Measurements from ENCODE around the gene ZNF469. TPM values are rescaled to one million over a fixed set of nuclear protein-coding genes. Genes with fewer than 3 reads are reported as not detected.
"Not testable (repeated sequence)": the region's sequence is repeated elsewhere in the genome, so short reads cannot be mapped to it uniquely, and the experiment has no call there.

Gene ZNF469
- total RNA-seq, 1 donor from 2014 or later: under 0.01 TPM

DNA sequence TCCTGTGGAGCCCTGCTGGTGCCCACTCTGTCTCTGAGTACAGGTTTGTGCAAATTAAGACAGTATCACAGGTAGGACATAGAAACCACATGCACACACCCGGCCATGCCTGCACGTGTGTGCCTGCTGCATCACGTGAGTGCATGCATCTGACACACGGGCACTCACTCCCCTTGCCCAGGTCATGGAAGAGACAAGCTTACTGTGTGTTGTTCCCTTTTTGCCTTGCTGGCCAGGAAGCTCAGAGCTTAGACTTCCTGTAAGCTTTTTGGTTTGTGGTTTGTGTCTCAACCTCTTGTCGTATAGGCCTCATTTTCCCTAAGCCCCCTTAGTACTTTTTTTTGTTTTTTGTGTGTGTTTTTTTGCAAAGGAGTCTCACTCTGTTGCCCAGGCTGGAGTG lies 25.0 kb downstream of the ZNF469 start:
- no peak for FAIRE-seq
- Histone ChIP-seq H3K4me3 (ENCODE audit: low read depth, low read length) (no peak overlapping the region), H3K36me3 (ENCODE audit: control insufficient read depth, insufficient read depth, low read length) (no peaks in the 10 kb centered on the region), H3K27me3 (ENCODE audit: control insufficient read depth, insufficient read depth, low read length) (peaks cover 2% of the 10 kb centered on the region)
- no peak for DNase-seq (ENCODE audit: low read depth)
- TF ChIP-seq, protein P1, sequence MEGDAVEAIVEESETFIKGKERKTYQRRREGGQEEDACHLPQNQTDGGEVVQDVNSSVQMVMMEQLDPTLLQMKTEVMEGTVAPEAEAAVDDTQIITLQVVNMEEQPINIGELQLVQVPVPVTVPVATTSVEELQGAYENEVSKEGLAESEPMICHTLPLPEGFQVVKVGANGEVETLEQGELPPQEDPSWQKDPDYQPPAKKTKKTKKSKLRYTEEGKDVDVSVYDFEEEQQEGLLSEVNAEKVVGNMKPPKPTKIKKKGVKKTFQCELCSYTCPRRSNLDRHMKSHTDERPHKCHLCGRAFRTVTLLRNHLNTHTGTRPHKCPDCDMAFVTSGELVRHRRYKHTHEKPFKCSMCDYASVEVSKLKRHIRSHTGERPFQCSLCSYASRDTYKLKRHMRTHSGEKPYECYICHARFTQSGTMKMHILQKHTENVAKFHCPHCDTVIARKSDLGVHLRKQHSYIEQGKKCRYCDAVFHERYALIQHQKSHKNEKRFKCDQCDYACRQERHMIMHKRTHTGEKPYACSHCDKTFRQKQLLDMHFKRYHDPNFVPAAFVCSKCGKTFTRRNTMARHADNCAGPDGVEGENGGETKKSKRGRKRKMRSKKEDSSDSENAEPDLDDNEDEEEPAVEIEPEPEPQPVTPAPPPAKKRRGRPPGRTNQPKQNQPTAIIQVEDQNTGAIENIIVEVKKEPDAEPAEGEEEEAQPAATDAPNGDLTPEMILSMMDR (IDR thresholded peaks at IDR 0.05; ENCODE audit: insufficient read depth, low read length, severe bottlenecking): no peak

DNA sequence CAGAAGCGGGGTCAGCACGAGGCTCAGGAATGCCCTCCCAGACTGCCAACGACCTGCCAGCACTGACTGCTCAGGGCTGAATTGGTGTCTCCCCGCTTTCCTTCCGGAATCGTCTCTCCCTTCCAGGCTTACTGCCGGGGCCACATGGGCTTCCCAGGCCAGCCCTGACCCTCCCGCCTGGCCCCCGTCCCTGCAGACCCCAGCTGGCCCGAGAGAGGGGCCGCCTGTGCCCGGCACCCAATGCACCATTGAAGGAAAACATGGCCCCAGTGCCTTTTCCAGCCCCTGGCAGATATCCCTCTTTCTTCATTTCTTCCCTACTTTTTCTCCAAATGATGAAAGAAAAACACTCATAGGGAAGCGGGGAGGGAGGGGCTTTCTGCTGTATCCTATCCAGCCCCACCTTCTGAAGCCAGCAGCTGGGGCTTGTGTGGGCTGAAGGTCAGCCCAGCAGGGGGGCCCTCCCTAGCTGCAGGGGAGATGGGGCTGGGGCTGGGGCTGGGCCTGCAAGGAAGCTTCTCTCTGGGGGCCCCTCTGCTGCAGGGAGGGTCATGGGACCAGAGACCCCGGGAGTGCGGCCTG lies 25.9 kb downstream of the ZNF469 start:
- TF ChIP-seq, protein P1 (IDR thresholded peaks at IDR 0.05; ENCODE audit: insufficient read depth, low read length, severe bottlenecking): no peak
- Histone ChIP-seq H3K4me3 (ENCODE audit: low read depth, low read length) (no peak overlapping the region), H3K27me3 (ENCODE audit: control insufficient read depth, insufficient read depth, low read length) (peaks cover 2% of the 10 kb centered on the region), H3K36me3 (ENCODE audit: control insufficient read depth, insufficient read depth, low read length) (no peaks in the 10 kb centered on the region)
- no peak for FAIRE-seq
- no peak for DNase-seq (ENCODE audit: low read depth)

DNA sequence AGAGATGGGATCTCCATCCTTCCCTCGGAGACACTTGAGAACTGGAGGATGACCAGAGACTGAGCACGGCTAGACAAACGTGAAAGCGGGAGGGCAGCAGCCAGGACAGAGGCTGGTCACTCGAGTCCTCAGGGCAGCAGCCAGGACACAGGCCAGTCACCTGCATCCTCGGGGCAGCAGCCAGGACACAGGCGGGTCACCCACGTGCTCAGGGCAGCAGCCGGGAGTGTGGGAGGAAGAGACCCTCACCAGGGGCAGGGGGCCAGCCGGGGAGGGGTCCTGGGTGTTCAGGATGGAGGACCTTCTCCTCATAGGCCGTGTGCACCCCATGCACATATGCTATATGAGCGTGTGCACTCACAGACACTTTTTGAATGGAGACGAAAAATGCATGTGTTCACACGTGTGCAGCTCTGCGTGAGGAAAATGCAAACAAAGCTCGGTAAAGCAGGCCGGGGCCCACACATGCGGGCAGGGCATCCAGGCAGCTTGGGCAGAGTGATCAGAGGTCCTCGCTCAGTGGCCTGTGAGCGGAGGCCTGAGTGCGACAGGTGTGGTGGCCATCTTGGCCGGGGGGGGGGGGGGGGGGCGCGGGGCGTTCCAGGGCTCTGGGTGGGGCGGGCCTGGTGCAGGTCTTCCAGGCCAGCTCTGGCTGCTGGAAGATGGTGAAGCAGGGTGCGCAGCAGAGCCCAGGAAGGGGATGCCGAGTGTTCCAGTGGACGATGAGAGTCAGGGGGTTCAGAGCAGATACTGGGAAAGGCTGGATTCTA lies 26.7 kb downstream of the ZNF469 start:
- TF ChIP-seq, protein P1 (IDR thresholded peaks at IDR 0.05; ENCODE audit: insufficient read depth, low read length, severe bottlenecking): no peak
- DNase-seq (ENCODE audit: low read depth) (no peak), FAIRE-seq (no peak)
- H3K36me3 ChIP-seq (ENCODE audit: control insufficient read depth, insufficient read depth, low read length): no peaks in the 10 kb centered on the region
- no peak overlapping the region for H3K4me3 ChIP-seq (ENCODE audit: low read depth, low read length)
- H3K27me3 ChIP-seq (ENCODE audit: control insufficient read depth, insufficient read depth, low read length): peaks cover 2% of the 10 kb centered on the region

DNA sequence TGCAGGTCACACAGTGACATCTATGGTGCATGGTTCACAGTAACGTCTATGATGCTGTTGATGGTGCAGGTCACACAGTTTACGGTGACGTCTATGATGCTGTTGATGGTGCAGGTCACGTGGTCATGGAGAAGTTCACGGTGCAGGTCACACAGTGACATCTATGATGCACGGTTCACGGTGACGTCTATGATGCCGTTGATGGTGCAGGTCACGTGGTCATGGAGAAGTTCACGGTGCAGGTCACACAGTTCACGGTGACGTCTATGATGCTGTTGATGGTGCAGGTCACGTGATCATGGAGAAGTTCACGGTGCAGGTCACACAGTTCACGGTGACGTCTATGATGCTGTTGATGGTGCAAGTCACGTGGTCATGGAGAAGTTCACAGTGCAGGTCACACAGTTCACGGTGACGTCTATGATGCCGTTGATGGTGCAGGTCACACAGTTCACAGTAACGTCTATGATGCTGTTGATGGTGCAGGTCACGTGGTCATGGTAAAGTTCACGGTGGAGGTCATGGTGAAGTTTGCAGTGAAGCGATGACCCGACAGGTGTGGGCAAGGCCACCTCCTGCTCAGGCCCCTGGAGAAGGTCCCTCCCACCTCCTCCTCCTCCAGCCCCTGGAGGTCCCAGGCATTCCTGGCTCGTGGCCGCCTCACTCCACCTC lies 27.7 kb downstream of the ZNF469 start:
- peak; percentile 100 for FAIRE-seq
- not testable (repeated sequence) for H3K36me3 ChIP-seq (ENCODE audit: control insufficient read depth, insufficient read depth, low read length); DNase-seq (ENCODE audit: low read depth); H3K27me3 ChIP-seq (ENCODE audit: control insufficient read depth, insufficient read depth, low read length); H3K4me3 ChIP-seq (ENCODE audit: low read depth, low read length)

DNA sequence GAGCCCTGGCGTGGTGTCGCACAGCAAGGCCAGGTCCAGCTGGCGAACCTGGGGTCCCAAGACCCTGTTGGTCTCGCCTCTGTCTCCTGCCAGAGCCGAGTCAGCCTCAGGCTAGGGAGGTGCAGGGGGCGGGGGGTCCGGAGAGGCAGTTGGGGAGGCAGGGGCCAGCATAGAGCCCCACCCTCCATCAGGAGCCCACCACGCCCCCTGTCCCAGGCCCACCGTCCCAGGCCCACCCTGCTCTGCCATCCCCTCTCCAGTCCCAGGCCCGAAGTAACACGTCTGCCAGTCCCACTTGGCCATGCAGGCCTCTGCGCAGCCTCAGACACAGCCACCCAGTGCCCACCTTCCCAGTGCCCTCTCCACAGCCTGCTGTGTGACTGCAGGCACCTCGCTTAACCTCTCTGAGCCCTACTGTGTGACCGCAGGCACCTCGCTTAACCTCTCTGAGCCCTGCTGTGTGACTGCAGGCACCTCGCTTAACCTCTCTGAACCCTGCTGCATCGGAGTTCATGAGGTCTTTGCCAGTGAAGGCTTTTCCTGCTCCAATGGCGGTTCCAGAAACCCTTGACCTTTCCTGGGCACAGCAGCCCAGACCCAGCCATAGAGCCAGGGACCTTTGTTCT lies 29.3 kb downstream of the ZNF469 start:
- DNase-seq (ENCODE audit: low read depth): no peak
- TF ChIP-seq, protein P1 (IDR thresholded peaks at IDR 0.05; ENCODE audit: insufficient read depth, low read length, severe bottlenecking): no peak
- no peaks in the 10 kb centered on the region for H3K27me3 ChIP-seq (ENCODE audit: control insufficient read depth, insufficient read depth, low read length)
- no peak overlapping the region for H3K4me3 ChIP-seq (ENCODE audit: low read depth, low read length)
- FAIRE-seq: peak; percentile 66
- H3K36me3 ChIP-seq (ENCODE audit: control insufficient read depth, insufficient read depth, low read length): no peaks in the 10 kb centered on the region

DNA sequence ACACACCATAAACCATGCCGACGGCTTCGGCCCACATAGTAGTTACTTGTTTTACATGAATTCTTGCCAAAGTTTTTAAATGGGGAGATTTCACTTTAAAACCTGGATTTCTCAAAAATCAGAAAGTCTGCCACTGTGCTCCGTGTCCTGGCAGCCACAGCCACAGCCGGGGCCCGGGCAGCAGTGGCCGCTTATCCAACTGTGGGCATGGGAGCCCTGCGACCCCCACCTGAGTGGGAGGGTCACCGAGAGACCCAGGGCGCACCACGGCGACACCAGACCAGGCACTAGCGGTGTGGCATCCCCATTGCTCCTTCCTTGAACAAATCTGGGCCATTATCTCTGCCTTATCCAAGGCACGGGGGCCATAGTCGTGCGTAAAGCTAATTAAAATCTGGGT lies 30.0 kb downstream of the ZNF469 start:
- H3K4me3 ChIP-seq (ENCODE audit: low read depth, low read length): no peak overlapping the region
- no peaks in the 10 kb centered on the region for H3K36me3 ChIP-seq (ENCODE audit: control insufficient read depth, insufficient read depth, low read length)
- TF ChIP-seq, protein P1 (IDR thresholded peaks at IDR 0.05; ENCODE audit: insufficient read depth, low read length, severe bottlenecking): no peak
- FAIRE-seq: no peak
- DNase-seq (ENCODE audit: low read depth): no peak
- H3K27me3 ChIP-seq (ENCODE audit: control insufficient read depth, insufficient read depth, low read length): no peaks in the 10 kb centered on the region

Data from bronchial epithelial cell (primary cell).